ENCODE results near the gene MIF.
"Not testable (repeated sequence)": the region's sequence is repeated elsewhere in the genome, so short reads cannot be mapped to it uniquely, and the experiment has no call there.

Gene MIF

GRCh38 chr22:23903328-23903971 is 9.3 kb downstream of the MIF start:
- DNase-seq, result no peak

GRCh38 chr22:23904573-23905254 is 10.5 kb downstream of the MIF start:
- no peak for DNase-seq

- DNase-seq, result no peak
Observed at GRCh38 chr22:23906641-23907040, 12.5 kb downstream of the MIF start.

- DNase-seq, result not testable (repeated sequence)
Observed at GRCh38 chr22:23907423-23907822, 13.2 kb downstream of the MIF start.

GRCh38 chr22:23908587-23909205 is 14.5 kb downstream of the MIF start:
- DNase-seq, result no peak

GRCh38 chr22:23909296-23909898 is 15.2 kb downstream of the MIF start:
- DNase-seq, result no peak

GRCh38 chr22:23910496-23911190 is 16.5 kb downstream of the MIF start:
- DNase-seq, result no peak

GRCh38 chr22:23911318-23911980 is 17.3 kb downstream of the MIF start:
- DNase-seq, result no peak

- no peak for DNase-seq
Observed at GRCh38 chr22:23912293-23912903, 18.2 kb downstream of the MIF start.

GRCh38 chr22:23913306-23913660 is 19.1 kb downstream of the MIF start:
- DNase-seq, result no peak

GRCh38 chr22:23913661-23914353 is 19.6 kb downstream of the MIF start:
- DNase-seq, result peak; percentile 95

GRCh38 chr22:23915290-23915689 is 21.1 kb downstream of the MIF start:
- DNase-seq, result no peak

- not testable (repeated sequence) for DNase-seq
Observed at GRCh38 chr22:23920267-23920611, 26.1 kb downstream of the MIF start.

- DNase-seq, result not testable (repeated sequence)
Observed at GRCh38 chr22:23921586-23922201, 27.5 kb downstream of the MIF start.

GRCh38 chr22:23922921-23923320 is 28.7 kb downstream of the MIF start:
- no peak for DNase-seq

- DNase-seq, result no peak
Observed at GRCh38 chr22:23925020-23925606, 30.9 kb downstream of the MIF start.

- no peak for DNase-seq
Observed at GRCh38 chr22:23926561-23926960, 32.4 kb downstream of the MIF start.

- no peak for DNase-seq
Observed at GRCh38 chr22:23938328-23939016, 44.3 kb downstream of the MIF start.

- no peak for DNase-seq
Observed at GRCh38 chr22:23939017-23939357, 44.8 kb downstream of the MIF start.

GRCh38 chr22:23940166-23940565 is 46.0 kb downstream of the MIF start:
- DNase-seq, result not testable (repeated sequence)

Measured in T-helper 9 cell (primary cell).